Stimulated activated CD8-positive, alpha-beta memory T cell treated with anti-CD3 and anti-CD28 coated beads, Interleukin-12 subunit alpha, Interleukin-12 subunit beta, amount 100 ng/mL, for 24 hours (primary cell): Measurements from ENCODE around the gene SORL1.
"Not testable (repeated sequence)": the region's sequence is repeated elsewhere in the genome, so short reads cannot be mapped to it uniquely, and the experiment has no call there.

Experiments
- DNase-seq: peaks from one replicate; pipeline ENCODE4 v3.0.0-alpha.2; 2020; ENCODE audit errors: extremely low read depth

SORL1 gene

GRCh38 chr11:121631456-121631855 lies 179.3 kb downstream of the SORL1 start:
- DNase-seq, result no peak

- DNase-seq, result no peak
These were observed 182.2 kb downstream of the SORL1 start for GRCh38 chr11:121634273-121634672.

GRCh38 chr11:121634889-121635288 lies 182.8 kb downstream of the SORL1 start:
- no peak for DNase-seq

GRCh38 chr11:121636081-121636799 lies 184.1 kb downstream of the SORL1 start:
- no peak for DNase-seq

- no peak for DNase-seq
These were observed 184.7 kb downstream of the SORL1 start for GRCh38 chr11:121636800-121637176.

- DNase-seq, result not testable (repeated sequence)
These were observed 185.5 kb downstream of the SORL1 start for GRCh38 chr11:121637587-121637986.

GRCh38 chr11:121643479-121644186 lies 191.5 kb downstream of the SORL1 start:
- no peak for DNase-seq

- no peak for DNase-seq
These were observed 192.0 kb downstream of the SORL1 start for GRCh38 chr11:121644187-121644512.

GRCh38 chr11:121645001-121645400 lies 192.9 kb downstream of the SORL1 start:
- DNase-seq, result no peak

GRCh38 chr11:121645596-121645995 lies 193.5 kb downstream of the SORL1 start:
- no peak for DNase-seq

GRCh38 chr11:121648306-121648705 lies 196.2 kb downstream of the SORL1 start:
- DNase-seq, result no peak

- DNase-seq, result no peak
These were observed 197.7 kb downstream of the SORL1 start for GRCh38 chr11:121649798-121650197.

- DNase-seq, result no peak
These were observed 198.5 kb downstream of the SORL1 start for GRCh38 chr11:121650351-121651256.

- DNase-seq, result no peak
These were observed 199.1 kb downstream of the SORL1 start for GRCh38 chr11:121651257-121651605.

GRCh38 chr11:121652971-121653370 lies 200.9 kb downstream of the SORL1 start:
- DNase-seq, result no peak

GRCh38 chr11:121654259-121654842 lies 202.2 kb downstream of the SORL1 start:
- no peak for DNase-seq

GRCh38 chr11:121654843-121655536 lies 202.9 kb downstream of the SORL1 start:
- no peak for DNase-seq

GRCh38 chr11:121655537-121656327 lies 203.6 kb downstream of the SORL1 start:
- peak; percentile 24 for DNase-seq

GRCh38 chr11:121656328-121657090 lies 204.4 kb downstream of the SORL1 start:
- DNase-seq, result no peak

- DNase-seq, result no peak
These were observed 205.0 kb downstream of the SORL1 start for GRCh38 chr11:121657146-121657545.
